GM21786 (cell line): ENCODE results near the gene CDH22.
A peak's percentile ranks its signal among the peaks of the same experiment; 100 is the strongest.

Experiments used
- ATAC-seq: cut with Tn5 transposase; IDR thresholded peaks from one replicate; pipeline ENCODE4 v1.9.1; 2021; ENCODE audit not compliant: unreplicated experiment

Gene CDH22

GRCh38 chr20:46308258-46309157 lies at the start of gene CDH22:
Gene CDH22, minus strand, starts transcription at chr20:46308498. Its CDS starts 57,204 bp downstream, at chr20:46251294.
- ATAC-seq, result no peak

GRCh38 chr20:46357030-46357514 lies 48.8 kb upstream of the CDH22 start:
- no peak for ATAC-seq

GRCh38 chr20:46356195-46357029 lies 48.1 kb upstream of the CDH22 start:
- no peak for ATAC-seq

- no peak for ATAC-seq
Measured at GRCh38 chr20:46355778-46356177, 47.5 kb upstream of the CDH22 start.

GRCh38 chr20:46354920-46355654 lies 46.8 kb upstream of the CDH22 start:
- ATAC-seq, result no peak

- ATAC-seq, result no peak
Measured at GRCh38 chr20:46354207-46354555, 45.9 kb upstream of the CDH22 start.

GRCh38 chr20:46353500-46354206 lies 45.4 kb upstream of the CDH22 start:
- no peak for ATAC-seq

- ATAC-seq, result no peak
Measured at GRCh38 chr20:46352370-46352938, 44.2 kb upstream of the CDH22 start.

- ATAC-seq, result no peak
Measured at GRCh38 chr20:46351357-46352058, 43.2 kb upstream of the CDH22 start.

GRCh38 chr20:46350986-46351267 lies 42.6 kb upstream of the CDH22 start:
- ATAC-seq, result no peak

GRCh38 chr20:46350201-46350985 lies 42.1 kb upstream of the CDH22 start:
- peak; percentile 40 for ATAC-seq

GRCh38 chr20:46349742-46350056 lies 41.4 kb upstream of the CDH22 start:
- ATAC-seq, result peak; percentile 10

GRCh38 chr20:46349035-46349741 lies 40.9 kb upstream of the CDH22 start:
- ATAC-seq, result peak; percentile 19

GRCh38 chr20:46347841-46348803 lies 39.8 kb upstream of the CDH22 start:
- ATAC-seq, result no peak

GRCh38 chr20:46346770-46347169 lies 38.5 kb upstream of the CDH22 start:
- no peak for ATAC-seq

- ATAC-seq, result no peak
Measured at GRCh38 chr20:46344488-46345162, 36.3 kb upstream of the CDH22 start.

GRCh38 chr20:46343975-46344357 lies 35.7 kb upstream of the CDH22 start:
- no peak for ATAC-seq
